Activated CD4-positive, CD25-positive, alpha-beta regulatory T cell treated with anti-CD3 and anti-CD28 coated beads, Interleukin-2, amount 50 U/mL, for 24 hours (primary cell): Measurements from ENCODE around the gene NOVA2.

Source experiments
- ATAC-seq, 2 donors: fragments of 150-1000 bp; cut with Tn5 transposase; one replicate each; pipeline ENCODE4 v1.10.0; 2021; ENCODE audit warnings: mild to moderate bottlenecking in 1 of 2, moderate library complexity in 1 of 2

The NOVA2 gene

GRCh38 chr19:45959517-45960025 is 14.1 kb downstream of the NOVA2 start:
- ATAC-seq = no peak

GRCh38 chr19:45958769-45959516 is 14.7 kb downstream of the NOVA2 start:
- no peak for ATAC-seq

GRCh38 chr19:45958320-45958719 is 15.3 kb downstream of the NOVA2 start:
- ATAC-seq = no peak

GRCh38 chr19:45955905-45956608 is 17.6 kb downstream of the NOVA2 start:
- no peak for ATAC-seq

GRCh38 chr19:45954156-45954555 is 19.5 kb downstream of the NOVA2 start:
- no peak for ATAC-seq

GRCh38 chr19:45953676-45954075 is 20.0 kb downstream of the NOVA2 start:
- no peak for ATAC-seq

- ATAC-seq = peak; percentile 28 to 49
Measured at GRCh38 chr19:45952686-45953505, 20.8 kb downstream of the NOVA2 start.

GRCh38 chr19:45952341-45952685 is 21.4 kb downstream of the NOVA2 start:
- ATAC-seq = no peak

GRCh38 chr19:45947926-45948325 is 25.7 kb downstream of the NOVA2 start:
- ATAC-seq = no peak

GRCh38 chr19:45940515-45940805 is 33.2 kb downstream of the NOVA2 start:
- ATAC-seq = no peak

- no peak for ATAC-seq
Measured at GRCh38 chr19:45939792-45940514, 33.7 kb downstream of the NOVA2 start.

GRCh38 chr19:45938733-45939319 is 34.8 kb downstream of the NOVA2 start:
- ATAC-seq = no peak

GRCh38 chr19:45935267-45935666 is 38.4 kb downstream of the NOVA2 start:
- no peak for ATAC-seq

GRCh38 chr19:45934551-45935230 is 39.0 kb downstream of the NOVA2 start:
- no peak for ATAC-seq

- no peak for ATAC-seq
Measured at GRCh38 chr19:45933759-45934158, 39.9 kb downstream of the NOVA2 start.

GRCh38 chr19:45931055-45931454 is 42.6 kb downstream of the NOVA2 start:
- no peak for ATAC-seq

GRCh38 chr19:45929247-45929646 is 44.4 kb downstream of the NOVA2 start:
- ATAC-seq = no peak

GRCh38 chr19:45927565-45928261 is 46.0 kb downstream of the NOVA2 start:
- peak; percentile 98 to 100 for ATAC-seq

- no peak for ATAC-seq
Measured at GRCh38 chr19:45924891-45925447, 48.7 kb downstream of the NOVA2 start.

- no peak for ATAC-seq
Measured at GRCh38 chr19:45922281-45922680, 51.4 kb downstream of the NOVA2 start.

GRCh38 chr19:45920458-45920857 is 53.2 kb downstream of the NOVA2 start:
- no peak for ATAC-seq
